HepG2 (cell line): ENCODE measurements around the gene SRSF10. TPM values are rescaled to one million over a fixed set of nuclear protein-coding genes. Genes with fewer than 3 reads are reported as not detected.

Experiments
- CHCHD3 ChIP-seq: sonication (generic); formaldehyde crosslinking; IDR thresholded peaks from 2 replicates; pipeline ENCODE4 v1.8.0; 2022; ENCODE audit warnings: mild to moderate bottlenecking, missing genetic modification reagents, moderate library complexity
- DR1 ChIP-seq: sonication (generic); formaldehyde crosslinking; IDR thresholded peaks from 2 replicates; pipeline ENCODE4 v1.8.0; 2021; ENCODE audit warnings: mild to moderate bottlenecking, missing genetic modification reagents, inconsistent platforms
- FOXA3 ChIP-seq: IDR thresholded peaks from 2 replicates; pipeline ENCODE4 v1.6.1; 2016; ENCODE audit warnings: missing genetic modification reagents, missing compliant biosample characterization
- GTF2F1 ChIP-seq: fragments of 150-350 bp; IDR thresholded peaks from 2 replicates; pipeline ENCODE4 v1.6.1; 2014; ENCODE audit warnings: low read length
- KLF16 ChIP-seq, 2 experiments: sonication (generic) in 1 of 2; formaldehyde crosslinking in 1 of 2; IDR thresholded peaks; 2 replicates each; pipeline versions ENCODE4 v1.6.1 to v1.8.0; 2016 to 2023; ENCODE audit warnings: missing genetic modification reagents in 2 of 2, missing compliant biosample characterization in 1 of 2
- KLF6 ChIP-seq: IDR thresholded peaks from 2 replicates; pipeline ENCODE4 v1.8.0; 2016; ENCODE audit warnings: missing biosample characterization, missing genetic modification reagents
- MYC ChIP-seq: sonication (generic); formaldehyde crosslinking; IDR thresholded peaks from 2 replicates; pipeline ENCODE4 v1.9.0; 2021; ENCODE audit warnings: missing genetic modification reagents, borderline replicate concordance
- PAXIP1 ChIP-seq: sonication (generic); formaldehyde crosslinking; conservative IDR thresholded peaks from 2 replicates; pipeline ENCODE4 v1.4.0; 2020; ENCODE audit warnings: mild to moderate bottlenecking, missing genetic modification reagents, moderate library complexity
- SMAD9 ChIP-seq: sonication (generic); formaldehyde crosslinking; IDR thresholded peaks from 2 replicates; pipeline ENCODE4 v1.5.1; 2020; ENCODE audit warnings: mild to moderate bottlenecking, missing genetic modification reagents
- SP1 ChIP-seq, 2 experiments: fragments of 450-650 bp in 1 of 2; sonication (generic) in 1 of 2; formaldehyde crosslinking in 1 of 2; IDR thresholded peaks; 2 replicates each; pipeline versions ENCODE4 v1.4.0 to v1.6.1; 2016 to 2020; ENCODE audit warnings: missing genetic modification reagents in 1 of 2
- YEATS4 ChIP-seq: sonication (generic); formaldehyde crosslinking; IDR thresholded peaks from 2 replicates; pipeline ENCODE4 v1.4.0; 2020; ENCODE audit warnings: missing genetic modification reagents, borderline replicate concordance
- ZNF121 ChIP-seq: sonication (generic); formaldehyde crosslinking; IDR thresholded peaks from 2 replicates; pipeline ENCODE4 v1.5.0; 2020; ENCODE audit warnings: mild to moderate bottlenecking, missing genetic modification reagents
- ZNF225 ChIP-seq: sonication (generic); formaldehyde crosslinking; IDR thresholded peaks from 2 replicates; pipeline ENCODE4 v1.4.0; 2020; ENCODE audit warnings: mild to moderate bottlenecking, missing genetic modification reagents
- ZNF510 ChIP-seq: sonication (generic); formaldehyde crosslinking; IDR thresholded peaks from 2 replicates; pipeline ENCODE4 v1.4.0; 2020; ENCODE audit warnings: low read depth, mild to moderate bottlenecking, missing genetic modification reagents
- ZNF512B ChIP-seq: sonication (generic); formaldehyde crosslinking; IDR thresholded peaks from 2 replicates; pipeline ENCODE4 v1.5.1; 2020; ENCODE audit warnings: missing genetic modification reagents, mild to moderate bottlenecking, borderline replicate concordance
- ZNF607 ChIP-seq: sonication (generic); formaldehyde crosslinking; IDR thresholded peaks from 2 replicates; pipeline ENCODE4 v1.5.1; 2020; ENCODE audit warnings: missing genetic modification reagents, mild to moderate bottlenecking, borderline replicate concordance
- ZNF724P ChIP-seq: sonication (generic); formaldehyde crosslinking; IDR thresholded peaks from 2 replicates; pipeline ENCODE4 v1.8.0; 2022; ENCODE audit warnings: missing genetic modification reagents, borderline replicate concordance
- ZNF740 ChIP-seq: sonication (generic); formaldehyde crosslinking; IDR thresholded peaks from 2 replicates; pipeline ENCODE4 v1.4.0; 2020; ENCODE audit warnings: missing genetic modification reagents
- ZNF749 ChIP-seq: sonication (generic); formaldehyde crosslinking; IDR thresholded peaks from 2 replicates; pipeline ENCODE4 v1.8.0; 2022; ENCODE audit warnings: mild to moderate bottlenecking, missing genetic modification reagents, moderate library complexity, borderline replicate concordance
- polyA plus RNA-seq, 8 experiments: library from polyadenylated mRNA; depleted of rRNA in 3 of 8; stranded (reverse) in 7 of 8; unstranded in 1 of 8; fragments of >200 nt; fragmentation: Illumina TruSeq in 4 of 8; extraction: Trizol in 4 of 8; gene quantifications; 2 replicates each; pipeline versions ENCODE4 v1.2.1 to v1.2.3, GENCODE V29; 2011 to 2016; ENCODE audit warnings: low read depth in 4 of 8, missing spikeins in 1 of 8, mixed read lengths in 1 of 8; ENCODE audit not compliant: insufficient read depth in 1 of 8
- total RNA-seq, 5 experiments: library from RNA; depleted of rRNA; stranded (reverse); fragments of >200 nt; fragmentation: Illumina TruSeq; extraction: Trizol; gene quantifications; 2 replicates each; pipeline ENCODE4 v1.2.3, GENCODE V29; 2016; ENCODE audit warnings: low read depth in 1 of 5
- TF ChIP-seq, protein P1 (sequence below): IDR thresholded peaks from 2 replicates; pipeline ENCODE4 v1.6.1; 2016; ENCODE audit warnings: missing biosample characterization, missing genetic modification reagents, low read depth

SRSF10 gene
- total and polyA plus RNA-seq, 2 of the 13 experiments (the other 11 are each of a cell fraction or from before 2014, with no cell fraction given) = 126 to 186 TPM

GRCh38 chr1:23979881-23980727 lies at the start of gene SRSF10 (continued):
- peak; percentile 94 for TF ChIP-seq ZNF749 (CRISPR knock-in tag)
- TF ChIP-seq SMAD9 (CRISPR knock-in tag) = peak; percentile 39; the same call in 1 of the 2 replicates
- peak; percentile 90; the same call in 1 of the 2 replicates for TF ChIP-seq ZNF724P
- peak; percentile 92 for TF ChIP-seq ZNF740
- peak; percentile 91; the same call in 1 of the 2 replicates for TF ChIP-seq ZNF510 (CRISPR knock-in tag)
- TF ChIP-seq ZNF121 (CRISPR knock-in tag) = 0 out of 2 replicates have a peak, but pooled peaks have one; percentile 48
- peak; percentile 94 for TF ChIP-seq DR1 (CRISPR knock-in tag)
- no peak for TF ChIP-seq ZNF512B (CRISPR knock-in tag)
- TF ChIP-seq ZNF607 (CRISPR knock-in tag) = peak; percentile 90; the same call in 1 of the 2 replicates
- peak; percentile 97 for TF ChIP-seq YEATS4 (CRISPR knock-in tag)
- TF ChIP-seq ZNF225 (CRISPR knock-in tag) = peak; percentile 94
- TF ChIP-seq GTF2F1 = no peak
- peak; percentile 93 for TF ChIP-seq KLF6 (CRISPR knock-in tag)
- peak; percentile 83; the same call in 1 of the 2 replicates for TF ChIP-seq SP1 (IDR thresholded peaks at IDR 0.05)
- TF ChIP-seq SP1 (CRISPR knock-in tag; IDR thresholded peaks at IDR 0.05) = no peak
- TF ChIP-seq CHCHD3 (CRISPR knock-in tag) = peak; percentile 80
- peak; percentile 85 for TF ChIP-seq MYC (CRISPR knock-in tag)
- peak in 1 of 2 experiments; percentile 92; a peak in 2 of 4 replicates for TF ChIP-seq KLF16 (CRISPR knock-in tag; IDR thresholded peaks at IDR 0.05)
- TF ChIP-seq, protein P1, sequence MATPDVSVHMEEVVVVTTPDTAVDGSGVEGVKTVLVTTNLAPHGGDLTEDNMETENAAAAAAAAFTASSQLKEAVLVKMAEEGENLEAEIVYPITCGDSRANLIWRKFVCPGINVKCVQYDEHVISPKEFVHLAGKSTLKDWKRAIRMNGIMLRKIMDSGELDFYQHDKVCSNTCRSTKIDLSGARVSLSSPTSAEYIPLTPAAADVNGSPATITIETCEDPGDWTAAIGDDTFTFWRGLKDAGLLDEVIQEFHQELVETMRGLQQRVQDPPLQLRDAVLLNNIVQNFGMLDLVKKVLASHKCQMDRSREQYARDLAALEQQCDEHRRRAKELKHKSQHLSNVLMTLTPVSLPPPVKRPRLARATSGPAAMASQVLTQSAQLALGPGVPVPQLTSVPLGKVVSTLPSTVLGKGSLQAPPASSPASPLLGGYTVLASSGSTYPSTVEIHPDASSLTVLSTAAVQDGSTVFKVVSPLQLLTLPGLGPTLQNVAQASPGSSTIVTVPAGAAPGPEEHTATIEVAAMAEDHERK (CRISPR knock-in tag) = peak; percentile 50; the same call in 1 of the 2 replicates
- peak; percentile 48; the same call in 1 of the 2 replicates for TF ChIP-seq PAXIP1 (CRISPR knock-in tag)
- peak; percentile 20; the same call in 1 of the 2 replicates for TF ChIP-seq FOXA3 (CRISPR knock-in tag)
